Esophagus squamous epithelium (tissue), 5 donors: ENCODE data around the gene HPCAL1. TPM values are rescaled to one million over a fixed set of nuclear protein-coding genes. Genes with fewer than 3 reads are reported as not detected.

Experiments used
- DNase-seq: peaks from one replicate; lab custom pipeline; 2025; lab: John Stamatoyannopoulos, UW
- H3K27ac ChIP-seq, 4 donors: fragments of 200-600 bp; sonication (generic); one replicate each; pipeline ENCODE4 v1.5.1; 2016 to 2019; ENCODE audit warnings: mild to moderate bottlenecking in 1 of 4
- H3K27me3 ChIP-seq, 4 donors: fragments of 200-600 bp; sonication (generic); 1 replicate in 3 of 4; 2 replicates in 1 of 4; pipeline versions ENCODE4 v1.5.1 to v1.6.0; 2017 to 2021; ENCODE audit warnings: antibody characterized with exemption in 1 of 4
- H3K36me3 ChIP-seq, 3 donors: fragments of 200-600 bp; sonication (generic); one replicate each; pipeline ENCODE4 v1.5.1; 2016 to 2019
- H3K4me1 ChIP-seq, 3 donors: fragments of 200-600 bp; sonication (generic); one replicate each; pipeline ENCODE4 v1.5.1; 2017 to 2019
- H3K4me3 ChIP-seq, 4 donors: fragments of 200-600 bp; sonication (generic); 1 replicate in 3 of 4; 2 replicates in 1 of 4; pipeline ENCODE4 v1.5.1; 2016 to 2019; ENCODE audit warnings: mild to moderate bottlenecking in 2 of 4, moderate library complexity in 1 of 4
- H3K9me3 ChIP-seq, 3 donors: fragments of 200-600 bp; sonication (generic); one replicate each; pipeline ENCODE4 v1.5.1; 2016 to 2019
- CTCF ChIP-seq, 6 experiments: fragments of 450-650 bp in 4 of 6; fragments of 200-600 bp in 2 of 6; sonication (generic) in 2 of 6; IDR thresholded peaks; one replicate each; pipeline ENCODE4 v1.5.1; 2016 to 2019; ENCODE audit warnings: antibody characterized with exemption in 6 of 6, mild to moderate bottlenecking in 4 of 6, moderate library complexity in 4 of 6
- POLR2A ChIP-seq, 4 donors: fragments of 450-650 bp; IDR thresholded peaks; one replicate each; pipeline ENCODE4 v1.6.1; 2017; ENCODE audit warnings: antibody characterized with exemption in 4 of 4, mild to moderate bottlenecking in 4 of 4, moderate library complexity in 3 of 4
- WGBS, 2 donors: methylation state at CpG; one replicate each; pipeline ENCODE4 v1.1.5; 2018; 5-methylcytosine and 5-hydroxymethylcytosine counted together
- intact Hi-C: fragments of 100-400 bp; cut with DNase I; formaldehyde crosslinking; loops from one replicate; pipeline ENCODE4 v1.15.0; 2022
- total RNA-seq, 4 donors: library from RNA; depleted of rRNA; stranded (reverse); fragments of >200 nt; gene quantifications; one replicate each; pipeline ENCODE4 v1.1.0, GENCODE V29; 2016
- donor health status: DM: yes; HTN: yes; CAD: no.

HPCAL1 gene
- total RNA-seq, 4 donors from 2014 or later, result 13.2 to 26.4 (median 20.5) TPM

GRCh38 chr2:10360850-10361588 is 58.3 kb downstream of the HPCAL1 start:
- intact Hi-C loops, result no loop called here
- H3K4me3 ChIP-seq, result no peak overlapping the region
- peaks cover 0 to 15% (median 0%) of the 10 kb centered on the region in 3 donors for H3K36me3 ChIP-seq
- TF ChIP-seq CTCF (IDR thresholded peaks at IDR 0.05), result no peak
- TF ChIP-seq POLR2A (IDR thresholded peaks at IDR 0.05), result no peak
- WGBS, 2 donors, result 69 to 83% methylated on average over 9 to 11 of the region's 16 CpGs
- no peak for DNase-seq
- peaks cover 0 to 5% (median 0%) of the 10 kb centered on the region in 3 donors for H3K4me1 ChIP-seq
- no peaks in the 10 kb centered on the region for H3K9me3 ChIP-seq
- H3K27me3 ChIP-seq, result no peaks in the 10 kb centered on the region
- no peak overlapping the region for H3K27ac ChIP-seq

- DNase-seq, result no peak
- Histone ChIP-seq H3K36me3 (peaks cover 0 to 15% (median 0%) of the 10 kb centered on the region in 3 donors), H3K27me3 (no peaks in the 10 kb centered on the region), H3K4me3 (no peak overlapping the region), H3K9me3 (no peaks in the 10 kb centered on the region), H3K27ac (no peak overlapping the region), H3K4me1 (peaks cover 0 to 5% (median 0%) of the 10 kb centered on the region in 3 donors)
- 64 to 70% methylated on average over 4 of the region's 14 CpGs for WGBS, 2 donors
- TF ChIP-seq POLR2A (IDR thresholded peaks at IDR 0.05) (no peak), CTCF (IDR thresholded peaks at IDR 0.05) (no peak)
- intact Hi-C loops, result no loop called here
These were observed 59.6 kb downstream of the HPCAL1 start for GRCh38 chr2:10362096-10362897.

- intact Hi-C loops, result no loop called here
- TF ChIP-seq CTCF (IDR thresholded peaks at IDR 0.05) (no peak), POLR2A (IDR thresholded peaks at IDR 0.05) (no peak)
- Histone ChIP-seq H3K4me1 (peaks cover 0 to 5% (median 0%) of the 10 kb centered on the region in 3 donors), H3K27me3 (no peaks in the 10 kb centered on the region), H3K9me3 (no peaks in the 10 kb centered on the region), H3K36me3 (peaks cover 0 to 15% (median 0%) of the 10 kb centered on the region in 3 donors), H3K27ac (no peak overlapping the region), H3K4me3 (no peak overlapping the region)
- no peak for DNase-seq
- 84 to 87% methylated on average over 6 to 7 of the region's 8 CpGs for WGBS, 2 donors
These were observed 60.3 kb downstream of the HPCAL1 start for GRCh38 chr2:10362898-10363454.

- Histone ChIP-seq H3K36me3 (peaks cover 0 to 6% (median 0%) of the 10 kb centered on the region in 3 donors), H3K4me3 (no peak overlapping the region), H3K9me3 (no peaks in the 10 kb centered on the region), H3K27ac (no peak overlapping the region), H3K27me3 (no peaks in the 10 kb centered on the region), H3K4me1 (peaks cover 0 to 5% (median 0%) of the 10 kb centered on the region in 3 donors)
- TF ChIP-seq CTCF (IDR thresholded peaks at IDR 0.05), result no peak
- TF ChIP-seq POLR2A (IDR thresholded peaks at IDR 0.05), result no peak
- WGBS, 2 donors, result 84 to 89% methylated on average over 9 to 15 of the region's 23 CpGs
- intact Hi-C loops, result no loop called here
- no peak for DNase-seq
These were observed 61.3 kb downstream of the HPCAL1 start for GRCh38 chr2:10363861-10364610.
